Calu3 (cell line): ENCODE results near the gene MICA. TPM values are rescaled to one million over a fixed set of nuclear protein-coding genes. Genes with fewer than 3 reads are reported as not detected.
A peak's percentile ranks its signal among the peaks of the same experiment; 100 is the strongest.
"Not testable (repeated sequence)": the region's sequence is repeated elsewhere in the genome, so short reads cannot be mapped to it uniquely, and the experiment has no call there.

Source experiments
- BruUV-seq: library from RNA; stranded (reverse); fragments of 400-500 nt; replicated peaks from 2 replicates; lab custom pipeline; 2021; lab: Mats Ljungman, UMichigan
- CTCF ChIA-PET: fragments of 300-600 bp; sonication (Branson Sonifier 250); formaldehyde crosslinking; loops from one replicate; lab custom pipeline; 2022; ENCODE audit warnings: antibody characterized with exemption; lab: Charles Lee
- DNase-seq: peaks from one replicate; pipeline ENCODE4 v3.0.0; 2022
- H3K27ac Mint-ChIP-seq: one replicate; pipeline ENCODE4 v1.8.0; 2022; ENCODE audit warnings: mixed read lengths; ENCODE audit not compliant: unreplicated experiment
- H3K27me3 Mint-ChIP-seq: one replicate; pipeline ENCODE4 v1.8.0; 2022; ENCODE audit warnings: mixed read lengths; ENCODE audit not compliant: unreplicated experiment
- H3K36me3 Mint-ChIP-seq: one replicate; pipeline ENCODE4 v1.8.0; 2022; ENCODE audit warnings: mild to moderate bottlenecking, moderate library complexity, mixed read lengths; ENCODE audit not compliant: insufficient read depth, unreplicated experiment
- H3K4me1 Mint-ChIP-seq: one replicate; pipeline ENCODE4 v1.8.0; 2022; ENCODE audit warnings: mild to moderate bottlenecking, low read depth, mixed read lengths; ENCODE audit not compliant: unreplicated experiment
- H3K4me3 Mint-ChIP-seq: one replicate; pipeline ENCODE4 v1.8.0; 2022; ENCODE audit warnings: mild to moderate bottlenecking, low read depth, moderate library complexity, mixed read lengths; ENCODE audit not compliant: unreplicated experiment
- H3K9me3 Mint-ChIP-seq: one replicate; pipeline ENCODE4 v1.8.0; 2022; ENCODE audit warnings: low read depth, mixed read lengths; ENCODE audit not compliant: unreplicated experiment
- intact Hi-C: fragments of 100-400 bp; cut with micrococcal nuclease; formaldehyde crosslinking; loops from one replicate; pipeline ENCODE4 v1.10.0; 2022; ENCODE audit not compliant: unreplicated experiment
- total RNA-seq: library from RNA; stranded (reverse); gene quantifications from 2 replicates; pipeline ENCODE4 v1.2.3, GENCODE V29; 2022
- TF ChIP-seq, protein P1 (sequence below): fragments of 200-600 bp; IDR thresholded peaks from one replicate; pipeline ENCODE4 v1.8.0; 2022; ENCODE audit warnings: antibody characterized with exemption; ENCODE audit not compliant: unreplicated experiment

MICA gene
- total RNA-seq, 1 experiment from 2014 or later = 77.1 TPM

DNA sequence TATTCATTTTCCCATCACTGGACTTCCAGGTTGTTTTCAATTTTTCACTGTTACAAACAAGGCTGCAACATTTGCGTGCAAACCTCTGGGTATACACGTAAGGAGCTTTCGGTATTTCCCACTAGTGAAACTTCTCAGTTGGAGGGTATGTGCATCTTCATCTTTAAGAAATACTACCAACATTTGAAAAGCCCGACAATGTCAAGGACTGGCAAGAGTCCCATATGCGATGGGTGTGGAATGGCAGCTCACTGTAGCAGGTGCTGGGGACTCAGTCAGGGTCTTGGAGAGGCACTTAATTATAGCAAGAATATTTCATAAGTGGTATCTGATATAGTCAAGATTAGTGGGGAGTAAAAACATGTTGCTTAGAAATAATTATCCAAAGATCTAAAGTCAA is 37.5 kb upstream of the MICA start:
- intact Hi-C loops = loop anchor here (1.0 kb wide), 1 partner anchor 229 kb away; no protein-coding TSS in a partner anchor
- Mint-ChIP-seq H3K27ac (no peak overlapping the region), H3K4me3 (no peak overlapping the region), H3K27me3 (peaks cover 100% of the 10 kb centered on the region), H3K9me3 (peaks cover 1% of the 10 kb centered on the region), H3K36me3 (peaks cover 5% of the 10 kb centered on the region), H3K4me1 (peaks cover 9% of the 10 kb centered on the region)
- DNase-seq = no peak
- CTCF ChIA-PET = interaction anchor here (0.7 to 3.2 kb wide), 11 partner anchors 11 to 240 kb away, joined by 3 to 77 read pairs (median 7); partner anchors contain the start of gene TCF19
- TF ChIP-seq, protein P1, sequence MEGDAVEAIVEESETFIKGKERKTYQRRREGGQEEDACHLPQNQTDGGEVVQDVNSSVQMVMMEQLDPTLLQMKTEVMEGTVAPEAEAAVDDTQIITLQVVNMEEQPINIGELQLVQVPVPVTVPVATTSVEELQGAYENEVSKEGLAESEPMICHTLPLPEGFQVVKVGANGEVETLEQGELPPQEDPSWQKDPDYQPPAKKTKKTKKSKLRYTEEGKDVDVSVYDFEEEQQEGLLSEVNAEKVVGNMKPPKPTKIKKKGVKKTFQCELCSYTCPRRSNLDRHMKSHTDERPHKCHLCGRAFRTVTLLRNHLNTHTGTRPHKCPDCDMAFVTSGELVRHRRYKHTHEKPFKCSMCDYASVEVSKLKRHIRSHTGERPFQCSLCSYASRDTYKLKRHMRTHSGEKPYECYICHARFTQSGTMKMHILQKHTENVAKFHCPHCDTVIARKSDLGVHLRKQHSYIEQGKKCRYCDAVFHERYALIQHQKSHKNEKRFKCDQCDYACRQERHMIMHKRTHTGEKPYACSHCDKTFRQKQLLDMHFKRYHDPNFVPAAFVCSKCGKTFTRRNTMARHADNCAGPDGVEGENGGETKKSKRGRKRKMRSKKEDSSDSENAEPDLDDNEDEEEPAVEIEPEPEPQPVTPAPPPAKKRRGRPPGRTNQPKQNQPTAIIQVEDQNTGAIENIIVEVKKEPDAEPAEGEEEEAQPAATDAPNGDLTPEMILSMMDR = no peak
- BruUV-seq = no TSS peak

DNA sequence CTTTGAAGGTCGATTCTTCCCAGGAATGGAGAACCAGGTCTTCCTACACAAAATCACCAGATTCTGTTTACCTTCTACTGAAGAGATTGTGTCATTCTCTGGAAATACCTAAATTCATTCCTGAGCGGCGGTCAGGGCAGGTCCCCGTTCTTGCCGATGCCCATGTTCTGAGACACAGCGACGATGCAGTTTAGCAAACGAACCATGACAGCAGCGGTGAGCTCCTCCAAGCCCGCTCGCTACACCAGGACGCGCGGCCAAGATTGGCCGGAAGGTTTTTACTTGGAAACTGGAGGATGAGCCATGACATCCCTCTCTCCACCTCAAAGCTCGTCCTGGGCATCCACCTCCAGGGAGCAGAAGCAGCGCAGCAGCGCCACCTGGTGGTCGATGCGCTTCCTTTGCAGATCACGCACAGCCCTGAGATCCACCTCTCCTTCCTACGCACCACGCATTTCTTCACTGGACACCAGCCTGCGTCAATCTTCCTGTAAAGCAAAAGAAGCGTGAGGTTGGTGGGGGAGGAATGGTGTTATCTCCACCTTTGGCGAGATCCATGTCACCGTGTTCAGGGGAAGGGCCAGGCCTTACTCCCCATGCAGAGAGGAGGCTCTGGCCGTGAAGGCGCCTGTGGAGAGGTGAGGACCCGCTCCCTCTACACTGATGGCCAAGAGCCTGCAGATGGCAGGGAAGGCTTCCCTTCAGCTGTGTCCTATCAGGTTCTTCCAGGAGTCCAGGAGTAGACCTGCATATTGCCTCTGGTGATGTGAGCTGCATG is 36.5 kb upstream of the MICA start:
- peaks cover 9% of the 10 kb centered on the region for H3K4me1 Mint-ChIP-seq
- CTCF ChIA-PET = interaction anchor here (0.5 to 3.2 kb wide), 28 partner anchors 9 to 244 kb away, joined by 3 to 77 read pairs (median 4); partner anchors contain the start of genes PSORS1C2 and TCF19
- no TSS peak for BruUV-seq
- H3K9me3 Mint-ChIP-seq = peaks cover under 1% of the 10 kb centered on the region
- peak overlapping the region; percentile 15 for H3K27ac Mint-ChIP-seq
- TF ChIP-seq, protein P1 = peak; percentile 99
- H3K4me3 Mint-ChIP-seq = peak overlapping the region; percentile 54
- intact Hi-C loops = loop anchor here (1.0 kb wide), 2 partner anchors 170 to 230 kb away; no protein-coding TSS in a partner anchor
- peaks cover 5% of the 10 kb centered on the region for H3K36me3 Mint-ChIP-seq
- DNase-seq = peak; percentile 97
- H3K27me3 Mint-ChIP-seq = peaks cover 98% of the 10 kb centered on the region

DNA sequence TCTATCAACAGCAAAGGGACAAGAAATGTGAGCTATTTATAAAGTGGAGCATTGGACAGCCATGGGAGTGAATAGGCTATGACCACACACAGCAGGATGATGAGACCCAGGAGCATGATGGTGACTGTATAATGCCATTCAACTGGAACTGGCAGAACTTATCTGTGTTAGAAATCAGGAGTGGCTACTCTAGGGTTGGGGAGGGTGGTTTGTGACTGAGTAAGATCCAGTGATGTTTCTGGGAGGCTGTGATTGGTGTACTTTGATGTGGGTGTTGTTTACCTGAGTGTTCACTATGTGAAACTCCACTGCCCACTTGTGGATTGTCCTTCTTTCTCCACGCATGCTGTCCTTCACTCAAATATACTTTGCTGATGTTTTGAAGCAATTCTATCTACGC is 34.9 kb upstream of the MICA start:
- H3K9me3 Mint-ChIP-seq = peaks cover 7% of the 10 kb centered on the region
- DNase-seq = no peak
- intact Hi-C loops = no loop called here
- TF ChIP-seq, protein P1 = no peak
- peaks cover 5% of the 10 kb centered on the region for H3K36me3 Mint-ChIP-seq
- H3K4me3 Mint-ChIP-seq = no peak overlapping the region
- peaks cover 9% of the 10 kb centered on the region for H3K4me1 Mint-ChIP-seq
- BruUV-seq = no TSS peak
- peaks cover 98% of the 10 kb centered on the region for H3K27me3 Mint-ChIP-seq
- CTCF ChIA-PET = interaction anchor here (3.2 kb wide), 1 partner anchor 171 kb away, joined by 77 read pairs; no protein-coding TSS in a partner anchor
- H3K27ac Mint-ChIP-seq = no peak overlapping the region

DNA sequence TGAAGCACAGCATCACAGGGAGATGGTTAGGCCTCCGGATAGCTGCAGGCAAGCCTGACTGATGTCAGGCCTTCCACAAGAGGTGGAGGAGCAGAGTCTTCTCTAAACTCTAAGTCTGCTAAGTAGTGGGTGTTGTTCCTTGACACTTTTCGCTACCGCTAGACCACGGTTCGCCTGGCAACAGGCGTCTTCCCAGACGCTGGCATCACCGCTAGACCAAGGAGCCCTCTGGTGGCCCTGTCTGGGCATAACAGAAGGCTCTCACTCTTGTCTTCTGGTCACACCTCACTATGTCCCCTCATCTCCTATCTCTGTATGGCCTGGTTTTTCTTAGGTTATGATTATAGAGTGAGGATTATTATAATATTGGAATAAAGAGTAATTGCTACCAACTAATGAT is 29.3 kb upstream of the MICA start:
- intact Hi-C loops, H3K27ac Mint-ChIP-seq, H3K4me1 Mint-ChIP-seq, DNase-seq, BruUV-seq, H3K9me3 Mint-ChIP-seq, CTCF ChIA-PET, H3K36me3 Mint-ChIP-seq, H3K4me3 Mint-ChIP-seq: not testable (repeated sequence)
- peaks cover 65% of the 10 kb centered on the region for H3K27me3 Mint-ChIP-seq
- TF ChIP-seq, protein P1 = peak; percentile 24
